NCI-H524 (cell line): ENCODE measurements around the gene CATSPERD.
"Not testable (repeated sequence)": the region's sequence is repeated elsewhere in the genome, so short reads cannot be mapped to it uniquely, and the experiment has no call there.

Experiments used
- DNase-seq, 2 experiments: peaks; one replicate each; lab custom pipeline; 2025; lab: John Stamatoyannopoulos, UW

The CATSPERD gene

DNA sequence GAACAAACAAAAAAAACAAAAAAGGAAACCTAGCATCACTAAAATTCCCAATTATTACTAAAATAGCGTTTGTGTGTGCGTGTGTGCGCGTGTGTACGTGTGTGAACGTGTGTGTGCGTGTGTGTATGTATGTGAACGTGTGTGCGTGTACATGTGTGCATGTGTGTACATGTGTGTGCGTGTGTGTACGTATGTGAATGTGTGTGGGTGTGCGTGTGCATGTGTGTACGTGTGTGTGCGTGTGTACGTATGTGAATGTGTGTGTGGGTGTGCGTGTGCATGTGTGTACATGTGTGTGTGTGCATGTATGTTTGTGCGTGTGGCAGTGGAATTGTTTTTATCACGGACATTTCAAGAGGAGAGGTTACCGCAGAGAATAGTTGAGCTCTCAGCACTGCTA, 21.6 kb downstream of the CATSPERD start:
- DNase-seq, result no peak

DNA sequence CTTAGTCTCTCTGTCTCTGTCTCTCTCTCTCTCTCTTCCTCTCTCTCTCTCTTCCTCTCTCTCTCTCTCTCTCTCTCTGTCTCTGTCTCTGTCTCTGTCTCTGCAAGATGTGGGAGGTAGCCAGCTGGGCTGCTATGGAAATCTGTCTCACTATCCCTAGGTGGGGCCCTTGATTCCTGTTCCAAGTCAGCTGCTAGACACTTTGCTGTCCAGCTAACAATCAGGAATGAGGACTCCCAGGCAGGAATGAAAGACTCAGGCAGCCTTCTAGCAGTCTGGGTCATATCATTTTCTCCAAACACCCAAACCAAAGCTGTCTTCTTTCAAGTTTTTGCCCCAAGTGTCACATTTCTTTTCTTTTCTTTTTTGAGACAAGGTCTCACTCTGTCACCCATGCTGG, 23.2 kb downstream of the CATSPERD start:
- no peak for DNase-seq

GRCh38 chr19:5744999-5745398, 24.6 kb downstream of the CATSPERD start:
- DNase-seq, result not testable (repeated sequence)

DNA sequence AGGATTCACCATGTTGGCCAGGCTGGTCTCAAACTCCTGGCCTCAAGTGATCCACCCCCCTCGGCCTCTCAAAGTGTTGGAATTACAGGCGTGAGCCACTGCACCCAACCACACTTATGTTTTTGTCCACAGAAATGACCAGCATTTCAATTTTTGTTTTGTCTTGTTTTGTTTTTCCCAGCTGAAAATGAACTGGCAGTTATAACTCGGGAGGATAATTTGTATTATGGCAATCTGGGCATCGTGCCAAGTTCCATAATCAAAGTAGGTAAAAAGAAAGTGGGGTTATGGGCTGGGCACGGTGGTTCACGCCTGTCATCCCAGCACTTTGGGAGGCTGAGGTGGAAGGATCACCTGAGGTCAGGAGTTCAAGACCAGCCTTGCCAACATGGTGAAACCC, 28.5 kb downstream of the CATSPERD start:
- not testable (repeated sequence) for DNase-seq

DNA sequence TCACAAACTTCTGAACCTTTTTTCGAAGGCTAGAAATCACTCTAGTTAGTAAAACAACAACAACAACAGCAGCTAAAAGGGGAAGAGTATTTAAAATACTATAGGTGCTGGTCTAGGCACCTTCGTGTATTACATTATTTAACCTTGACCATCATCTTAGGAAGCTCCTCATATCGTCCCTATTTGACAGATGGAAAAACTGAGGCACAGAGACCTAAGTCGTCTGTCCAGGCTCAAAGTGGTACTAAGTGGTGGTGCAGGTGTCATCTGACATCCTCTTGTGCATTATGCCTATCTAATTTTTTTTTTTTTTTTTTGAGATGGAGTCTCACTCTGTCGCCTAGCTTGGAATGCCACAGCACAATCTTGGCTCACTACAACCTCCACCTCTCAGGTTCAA, 29.1 kb downstream of the CATSPERD start:
- DNase-seq, result no peak

GRCh38 chr19:5751709-5752108, 31.3 kb downstream of the CATSPERD start:
- DNase-seq, result no peak

DNA sequence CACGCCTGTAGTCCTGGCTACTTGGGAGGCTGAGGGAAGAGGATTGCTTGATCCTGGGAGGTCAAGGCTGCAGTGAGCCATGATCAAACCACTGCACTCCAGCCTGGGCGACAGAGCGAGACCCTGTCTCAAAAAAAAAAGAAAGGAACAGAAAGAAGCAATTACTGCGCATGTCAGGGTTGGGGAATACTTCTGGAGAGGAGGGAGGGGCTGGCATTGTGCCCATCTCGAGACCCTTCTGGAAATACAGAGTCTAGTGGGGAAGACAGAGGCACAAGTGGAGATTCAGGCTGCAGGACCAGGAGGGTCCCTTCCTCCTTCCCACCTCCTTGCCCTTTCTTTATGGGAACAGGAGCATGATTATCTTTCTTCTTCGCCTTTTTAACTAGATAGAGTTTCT, 33.3 kb downstream of the CATSPERD start:
- peak in 1 of 2 experiments; percentile 13 for DNase-seq

DNA sequence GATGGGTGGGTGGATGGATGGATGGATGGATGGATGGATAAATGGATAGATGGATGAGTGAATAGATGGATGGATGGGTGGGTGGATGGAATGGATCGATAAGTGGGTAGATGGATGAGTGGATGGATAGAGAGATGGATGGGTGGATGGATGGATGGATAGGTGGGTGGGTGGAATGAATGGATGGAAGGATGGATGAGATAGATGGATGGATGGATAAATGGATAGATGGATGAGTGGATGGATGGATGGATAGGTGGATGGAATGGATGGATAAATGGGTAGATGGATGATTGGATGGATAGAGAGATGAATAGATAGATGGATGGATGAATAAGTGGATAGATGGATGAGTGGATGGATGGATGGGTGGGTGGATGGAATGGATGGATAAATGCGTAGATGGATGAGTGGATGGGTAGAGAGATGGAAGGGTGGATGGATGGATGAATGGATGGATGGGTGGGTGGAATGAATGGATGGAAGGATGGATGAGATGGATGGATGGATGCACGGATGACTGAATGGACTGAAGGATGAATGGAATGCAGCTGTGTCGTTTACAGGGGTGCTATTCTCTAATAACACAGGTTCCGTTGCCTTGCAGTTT, 42.3 kb downstream of the CATSPERD start:
- no peak for DNase-seq

GRCh38 chr19:5765220-5765619, 44.8 kb downstream of the CATSPERD start:
- DNase-seq, result no peak

GRCh38 chr19:5767949-5768348, 47.5 kb downstream of the CATSPERD start:
- no peak for DNase-seq

DNA sequence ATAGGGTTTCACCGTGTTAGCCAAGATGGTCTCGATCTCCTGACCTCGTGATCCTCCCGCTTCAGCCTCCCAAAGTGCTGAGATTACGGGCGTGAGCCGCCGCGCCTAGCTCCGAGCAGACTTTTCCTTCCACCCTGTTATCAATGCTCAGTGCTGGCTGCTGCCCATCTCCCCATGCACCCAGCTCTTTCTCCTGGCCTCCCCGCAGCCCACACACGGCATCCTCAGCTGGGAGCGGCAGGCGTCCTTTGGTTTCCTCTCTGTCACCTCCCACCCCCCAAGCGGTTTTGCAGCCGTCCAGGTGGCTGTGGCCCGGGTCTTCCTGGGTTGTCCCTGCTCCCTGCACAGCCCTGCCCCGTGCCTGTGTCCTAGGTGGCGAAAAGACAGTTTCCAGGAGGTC, 52.0 kb downstream of the CATSPERD start:
- no peak for DNase-seq

DNA sequence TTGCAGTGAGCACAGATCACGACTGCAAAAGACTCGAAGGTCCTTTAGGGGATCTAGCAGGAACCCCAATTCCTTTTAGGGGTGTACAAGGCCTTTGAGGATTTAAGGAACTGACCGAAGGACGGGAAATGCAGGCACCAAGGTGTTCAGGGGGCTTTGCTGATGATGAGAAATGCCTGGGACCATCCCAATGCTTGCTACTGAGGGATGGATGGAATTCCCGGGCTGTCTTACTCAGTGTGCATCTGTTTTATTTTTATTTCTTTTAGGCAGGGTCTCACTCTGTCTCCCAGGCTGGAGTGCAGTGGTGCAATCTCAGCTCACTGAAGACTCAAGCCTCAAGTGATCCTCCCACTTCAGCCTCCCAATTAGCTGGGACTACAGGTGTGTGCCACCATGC, 52.8 kb downstream of the CATSPERD start:
- no peak for DNase-seq

- DNase-seq, result no peak
Measured at GRCh38 chr19:5774921-5775320, 54.5 kb downstream of the CATSPERD start.

DNA sequence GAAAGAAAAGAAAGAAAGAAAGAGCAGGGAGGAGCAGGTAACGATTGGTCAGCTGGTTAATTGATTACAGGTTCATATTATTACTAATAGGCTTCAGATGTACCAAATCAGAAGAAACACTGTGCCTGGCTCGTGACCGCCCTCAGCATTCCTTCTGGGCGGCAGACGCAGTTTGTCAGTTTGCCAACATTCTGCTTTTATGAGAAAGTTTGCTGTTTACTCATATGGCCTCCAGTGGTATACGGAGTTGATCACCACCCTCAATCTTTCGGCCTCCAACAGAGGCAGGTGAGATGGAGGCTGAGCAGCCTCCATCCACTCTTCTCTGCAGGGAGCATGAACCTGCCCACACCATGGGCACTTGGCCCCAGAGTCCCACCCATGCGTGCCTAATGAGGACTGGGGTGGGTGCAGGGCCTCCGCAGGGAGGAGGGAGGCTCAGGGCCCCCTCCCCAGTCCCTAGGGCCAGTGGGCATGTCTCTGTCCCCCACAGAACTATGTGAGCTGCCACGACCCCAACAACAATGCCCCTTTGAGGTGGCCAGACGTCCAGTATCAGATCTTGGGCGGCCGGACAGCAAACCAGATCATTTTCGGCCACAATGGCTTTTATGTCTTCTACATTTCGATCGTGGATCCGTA, 55.4 kb downstream of the CATSPERD start:
- DNase-seq, result no peak

GRCh38 chr19:5778402-5778801, 58.0 kb downstream of the CATSPERD start:
- DNase-seq, result no peak

GRCh38 chr19:5780916-5781315, 60.5 kb downstream of the CATSPERD start:
- not testable (repeated sequence) for DNase-seq

DNA sequence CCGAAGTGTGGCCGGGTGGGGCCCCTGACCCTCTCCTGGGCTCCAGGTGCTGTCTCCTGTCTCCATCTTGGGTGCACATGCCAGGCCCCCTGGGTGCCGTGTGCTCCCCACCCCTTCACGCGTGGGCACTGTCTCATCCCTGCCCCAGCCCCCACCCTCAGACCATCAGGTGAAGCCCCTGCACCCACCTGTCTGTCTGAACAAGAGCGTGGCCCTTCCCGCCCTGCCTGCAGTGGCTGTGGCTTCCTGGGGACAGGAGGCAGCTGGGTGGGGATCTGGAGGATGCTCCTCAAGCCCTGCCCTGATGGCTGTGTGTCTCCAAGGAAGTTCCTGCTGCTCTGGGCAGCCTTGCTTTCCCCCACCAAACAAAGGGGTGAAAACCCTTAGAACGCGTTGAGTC, 61.9 kb downstream of the CATSPERD start:
- no peak for DNase-seq

- no peak for DNase-seq
Measured at GRCh38 chr19:5782945-5783919, 62.8 kb downstream of the CATSPERD start.

- no peak for DNase-seq
Measured at GRCh38 chr19:5784581-5785147, 64.2 kb downstream of the CATSPERD start, which contains the start of gene PRR22. Gene PRR22 (minus strand): TSS chr19:5784746. CDS start chr19:5784660, 86 bp downstream.

- no peak for DNase-seq
Measured at GRCh38 chr19:5785423-5785822, 65.0 kb downstream of the CATSPERD start.

GRCh38 chr19:5786593-5787408, 66.4 kb downstream of the CATSPERD start:
- DNase-seq, result no peak
